DND-41 (cell line): Measurements from ENCODE around the gene TNIK.

Experiments
- ATAC-seq: fragments of 200-7000 bp; cut with Tn5 transposase; 3 replicates; pipeline ENCODE4 v1.9.1; 2021; ENCODE audit warnings: low read depth; ENCODE audit not compliant: insufficient read depth
- DNase-seq: peaks from one replicate; pipeline ENCODE4 v3.0.0-alpha.2; 2020
- H2AFZ ChIP-seq: 2 replicates; pipeline ENCODE4 v1.6.0; 2012; ENCODE audit warnings: low read depth, low read length
- H3K27ac ChIP-seq: 2 replicates; pipeline ENCODE4 v1.5.1; 2012; ENCODE audit warnings: low read length, inconsistent platforms
- H3K27me3 ChIP-seq: fragments of 200-600 bp; sonication (generic); 2 replicates; pipeline ENCODE4 v1.6.0; 2012; ENCODE audit warnings: low read length, mild to moderate bottlenecking, inconsistent platforms; ENCODE audit not compliant: insufficient read depth, poor library complexity
- H3K36me3 ChIP-seq: 2 replicates; pipeline ENCODE4 v1.5.1; 2012; ENCODE audit warnings: low read length, inconsistent platforms; ENCODE audit not compliant: insufficient read depth
- H3K4me1 ChIP-seq: 2 replicates; pipeline ENCODE4 v1.5.1; 2012; ENCODE audit warnings: mild to moderate bottlenecking, low read length; ENCODE audit not compliant: insufficient read depth
- H3K4me2 ChIP-seq: 2 replicates; pipeline ENCODE4 v1.6.0; 2012; ENCODE audit warnings: mild to moderate bottlenecking, moderate library complexity, low read length, inconsistent platforms; ENCODE audit not compliant: insufficient read depth
- H3K4me3 ChIP-seq, 2 experiments: fragments of 200-600 bp in 1 of 2; shearing (Covaris generic) in 1 of 2; 2 replicates each; pipeline ENCODE4 v1.5.1; 2012 to 2016; ENCODE audit warnings: inconsistent platforms in 2 of 2, low read length in 2 of 2, mild to moderate bottlenecking in 2 of 2, low read depth in 1 of 2, moderate library complexity in 1 of 2
- H3K79me2 ChIP-seq: 2 replicates; pipeline ENCODE4 v1.6.0; 2012; ENCODE audit warnings: low read length, inconsistent platforms; ENCODE audit not compliant: insufficient read depth
- H3K9ac ChIP-seq: 2 replicates; pipeline ENCODE4 v1.6.0; 2012; ENCODE audit warnings: low read depth, mild to moderate bottlenecking, inconsistent platforms, low read length, moderate library complexity
- H3K9me3 ChIP-seq: 2 replicates; pipeline ENCODE4 v1.5.1; 2012; ENCODE audit warnings: low read length, moderate library complexity, mild to moderate bottlenecking, inconsistent platforms; ENCODE audit not compliant: insufficient read depth, severe bottlenecking
- H4K20me1 ChIP-seq: 2 replicates; pipeline ENCODE4 v1.6.0; 2012; ENCODE audit warnings: low read length; ENCODE audit not compliant: insufficient read depth
- EZH2 ChIP-seq: IDR thresholded peaks from 3 replicates; pipeline ENCODE4 v1.6.1; 2012; ENCODE audit warnings: borderline replicate concordance, low read depth, mild to moderate bottlenecking, moderate library complexity, low read length, inconsistent platforms; ENCODE audit not compliant: severe bottlenecking
- TF ChIP-seq, protein P1 (sequence below): IDR thresholded peaks from 2 replicates; pipeline ENCODE4 v1.5.1; 2012; ENCODE audit warnings: borderline replicate concordance, low read length, moderate library complexity, mild to moderate bottlenecking; ENCODE audit not compliant: poor library complexity, severe bottlenecking; ENCODE audit errors: extremely low read depth

Gene TNIK

DNA sequence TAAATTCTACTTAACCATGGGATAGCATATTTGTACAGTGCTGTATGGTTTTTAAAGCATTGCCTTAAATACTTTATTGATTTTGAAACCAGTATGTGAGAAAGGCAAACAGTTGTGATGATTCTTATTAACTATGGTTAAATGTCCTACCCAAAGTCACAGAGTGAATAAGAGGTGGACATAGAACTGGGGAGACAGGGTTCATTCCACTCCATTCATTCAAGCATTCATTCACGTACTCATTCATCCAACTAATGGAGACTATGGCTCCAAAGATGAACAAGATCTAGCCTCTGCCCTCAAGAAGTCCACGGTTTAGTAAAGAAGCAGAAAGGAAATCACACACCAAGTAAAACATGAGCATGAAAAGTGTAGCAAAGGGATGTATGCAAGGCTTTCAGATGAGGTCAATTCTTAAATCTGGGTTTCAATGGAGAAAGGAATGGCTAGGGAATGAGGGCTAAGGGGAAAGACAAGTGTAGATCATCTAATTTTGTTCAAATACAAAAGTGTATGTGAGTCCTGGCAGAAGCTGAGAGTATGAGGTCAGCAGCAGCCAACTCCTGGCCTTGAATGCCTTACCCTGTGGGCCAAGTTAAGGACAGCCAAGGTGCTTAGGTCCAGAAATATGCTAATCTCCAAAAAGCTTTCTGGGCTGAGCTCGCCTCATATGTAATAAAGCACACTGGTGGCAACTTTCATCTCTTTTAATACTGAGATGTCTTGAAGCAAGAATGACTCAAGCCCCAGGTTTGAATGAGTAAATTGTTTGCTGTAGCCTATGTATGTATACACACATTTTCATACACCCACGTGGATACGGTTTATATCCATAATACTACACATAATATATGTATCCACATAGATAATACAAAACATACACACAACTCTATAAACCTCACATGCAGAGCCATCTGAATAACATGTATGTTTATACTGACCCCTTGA is 4.3 kb downstream of the TNIK start:
- H3K27me3 ChIP-seq, result peaks cover 41% of the 10 kb centered on the region
- H4K20me1 ChIP-seq, result no peaks in the 10 kb centered on the region
- ATAC-seq (no peak), DNase-seq (no peak)
- no peak overlapping the region for H3K27ac ChIP-seq
- no peak overlapping the region for H3K4me3 ChIP-seq
- H3K4me1 ChIP-seq, result peaks cover 16% of the 10 kb centered on the region; the same call in 1 of the 2 replicates
- TF ChIP-seq, protein P1, sequence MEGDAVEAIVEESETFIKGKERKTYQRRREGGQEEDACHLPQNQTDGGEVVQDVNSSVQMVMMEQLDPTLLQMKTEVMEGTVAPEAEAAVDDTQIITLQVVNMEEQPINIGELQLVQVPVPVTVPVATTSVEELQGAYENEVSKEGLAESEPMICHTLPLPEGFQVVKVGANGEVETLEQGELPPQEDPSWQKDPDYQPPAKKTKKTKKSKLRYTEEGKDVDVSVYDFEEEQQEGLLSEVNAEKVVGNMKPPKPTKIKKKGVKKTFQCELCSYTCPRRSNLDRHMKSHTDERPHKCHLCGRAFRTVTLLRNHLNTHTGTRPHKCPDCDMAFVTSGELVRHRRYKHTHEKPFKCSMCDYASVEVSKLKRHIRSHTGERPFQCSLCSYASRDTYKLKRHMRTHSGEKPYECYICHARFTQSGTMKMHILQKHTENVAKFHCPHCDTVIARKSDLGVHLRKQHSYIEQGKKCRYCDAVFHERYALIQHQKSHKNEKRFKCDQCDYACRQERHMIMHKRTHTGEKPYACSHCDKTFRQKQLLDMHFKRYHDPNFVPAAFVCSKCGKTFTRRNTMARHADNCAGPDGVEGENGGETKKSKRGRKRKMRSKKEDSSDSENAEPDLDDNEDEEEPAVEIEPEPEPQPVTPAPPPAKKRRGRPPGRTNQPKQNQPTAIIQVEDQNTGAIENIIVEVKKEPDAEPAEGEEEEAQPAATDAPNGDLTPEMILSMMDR, result no peak
- TF ChIP-seq EZH2, result no peak
- no peak overlapping the region for H3K4me2 ChIP-seq
- H3K79me2 ChIP-seq, result no peaks in the 10 kb centered on the region
- H3K9ac ChIP-seq, result no peak overlapping the region
- no peak overlapping the region for H2AFZ ChIP-seq
- no peaks in the 10 kb centered on the region for H3K36me3 ChIP-seq
- H3K9me3 ChIP-seq, result no peaks in the 10 kb centered on the region

DNA sequence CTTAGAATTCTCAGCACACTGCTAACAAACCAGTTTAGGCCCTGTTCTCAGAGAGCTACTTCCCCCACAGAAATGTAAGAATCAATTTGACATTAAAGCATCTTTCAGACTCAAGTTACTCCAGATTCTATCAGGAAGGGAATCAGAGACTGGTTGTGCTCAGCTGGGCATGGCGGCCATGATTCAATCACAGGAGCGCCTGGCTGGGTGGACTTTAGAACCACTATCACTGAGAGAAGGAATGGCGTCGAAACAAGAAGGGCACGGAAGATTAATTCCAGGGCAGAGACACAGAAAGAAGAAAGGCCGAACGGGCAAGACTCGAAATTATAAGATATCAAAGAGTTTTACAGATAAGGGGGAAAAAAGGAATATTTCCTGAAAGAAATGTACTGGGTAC is 6.2 kb downstream of the TNIK start:
- Histone ChIP-seq H4K20me1 (no peaks in the 10 kb centered on the region), H2AFZ (no peak overlapping the region), H3K9ac (no peak overlapping the region), H3K4me1 (peaks cover 16% of the 10 kb centered on the region; the same call in 1 of the 2 replicates), H3K36me3 (no peaks in the 10 kb centered on the region), H3K4me3 (no peak overlapping the region), H3K27me3 (peaks cover 31% of the 10 kb centered on the region), H3K27ac (no peak overlapping the region), H3K9me3 (no peaks in the 10 kb centered on the region), H3K79me2 (no peaks in the 10 kb centered on the region), H3K4me2 (no peak overlapping the region)
- ATAC-seq (no peak), DNase-seq (no peak)
- TF ChIP-seq EZH2, result no peak
- TF ChIP-seq, protein P1, result no peak

DNA sequence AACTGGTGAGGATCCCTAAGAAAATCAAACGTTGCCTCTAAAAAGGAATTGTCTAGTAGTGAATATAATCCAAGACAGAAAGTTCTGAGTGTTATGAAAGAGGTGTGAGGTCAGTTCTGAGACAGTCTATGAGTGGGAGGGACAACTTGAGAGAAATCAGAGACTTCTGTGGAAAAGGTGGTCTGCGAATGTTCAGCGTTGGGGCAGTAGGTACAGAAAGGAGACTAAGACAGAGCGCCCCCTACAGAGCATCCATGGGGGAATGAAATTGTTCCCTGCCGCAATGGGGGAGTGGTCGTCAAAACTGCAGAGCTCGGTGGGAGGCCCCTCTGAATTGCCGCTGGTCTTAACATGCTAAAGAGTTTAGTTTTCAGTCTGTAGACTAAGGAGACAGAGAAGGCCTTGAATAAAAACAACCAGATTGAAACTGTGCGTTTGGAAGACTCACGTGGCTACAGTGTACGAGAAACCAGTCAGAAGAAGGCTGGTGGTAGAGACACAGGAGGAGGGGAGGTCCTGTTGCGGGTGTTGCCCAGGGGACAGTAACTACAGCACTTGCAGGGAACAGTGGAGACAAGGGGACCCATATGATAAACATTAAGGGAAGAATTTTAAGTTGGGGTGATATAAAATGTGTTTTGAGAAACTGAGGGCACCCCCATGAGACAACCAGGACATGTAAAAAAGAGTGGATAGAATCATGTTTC is 6.9 kb downstream of the TNIK start:
- no peak overlapping the region for H3K4me3 ChIP-seq
- H3K4me2 ChIP-seq, result no peak overlapping the region
- no peaks in the 10 kb centered on the region for H3K9me3 ChIP-seq
- ATAC-seq (no peak), DNase-seq (no peak)
- no peak overlapping the region for H3K27ac ChIP-seq
- peaks cover 9% of the 10 kb centered on the region; the same call in 1 of the 2 replicates for H3K4me1 ChIP-seq
- no peaks in the 10 kb centered on the region for H3K79me2 ChIP-seq
- no peaks in the 10 kb centered on the region for H3K36me3 ChIP-seq
- H3K27me3 ChIP-seq, result peaks cover 23% of the 10 kb centered on the region
- TF ChIP-seq EZH2, result no peak
- TF ChIP-seq, protein P1, result peak; percentile 29
- no peak overlapping the region for H2AFZ ChIP-seq
- no peaks in the 10 kb centered on the region for H4K20me1 ChIP-seq
- H3K9ac ChIP-seq, result no peak overlapping the region
